AG04450 (cell line): ENCODE results near the gene SYNE2. TPM values are rescaled to one million over a fixed set of nuclear protein-coding genes. Genes with fewer than 3 reads are reported as not detected.

ENCODE experiments used
- CTCF ChIA-PET: fragments of 300-600, 350-600 bp; formaldehyde crosslinking; extraction: SDS; loops from one replicate; lab custom pipeline; 2022; ENCODE audit warnings: antibody characterized with exemption, inconsistent platforms; lab: Charles Lee
- POLR2A ChIA-PET: fragments of 350-600 bp; formaldehyde crosslinking; extraction: SDS; loops from one replicate; lab custom pipeline; 2021; ENCODE audit warnings: antibody characterized with exemption, inconsistent platforms; lab: Yijun Ruan, JAX
- DNase-seq: peaks from one replicate; pipeline ENCODE4 v3.0.0-alpha.2; 2011; ENCODE audit warnings: low read depth, low spot score
- H3K27ac ChIP-seq: one replicate; pipeline ENCODE4 v1.5.1; 2012; ENCODE audit warnings: low read depth, low read length, control low read depth
- H3K27me3 ChIP-seq: one replicate; pipeline ENCODE4 v1.6.0; 2012; ENCODE audit warnings: low read length; ENCODE audit not compliant: control insufficient read depth, insufficient read depth
- H3K4me3 ChIP-seq: 2 replicates; pipeline ENCODE4 v1.5.1; 2011; ENCODE audit warnings: mild to moderate bottlenecking, low read depth, low read length, control low read depth
- H3K9me3 ChIP-seq: 2 replicates; pipeline ENCODE4 v1.5.1; 2012; ENCODE audit warnings: low read length; ENCODE audit not compliant: control insufficient read depth, insufficient read depth
- CTCF ChIP-seq: IDR thresholded peaks from 2 replicates; pipeline ENCODE4 v1.5.1; 2011; ENCODE audit warnings: low read depth, low read length, control low read depth, inconsistent platforms
- polyA plus RNA-seq: library from polyadenylated mRNA; depleted of rRNA; stranded (reverse); fragments of >200 nt; gene quantifications from 2 replicates; pipeline ENCODE4 v1.2.3, GENCODE V29; 2011

Gene SYNE2
- polyA plus RNA-seq, 1 experiment: 6.1 TPM

- DNase-seq: no peak
- Histone ChIP-seq H3K27ac (no peak overlapping the region), H3K4me3 (no peak overlapping the region), H3K27me3 (no peaks in the 10 kb centered on the region), H3K9me3 (peaks cover 3% of the 10 kb centered on the region; the same call in 1 of the 2 replicates)
- ChIA-PET POLR2A (no interaction called here), CTCF (no interaction called here)
- TF ChIP-seq CTCF: no peak
Observed at GRCh38 chr14:64045091-64045490, 192.3 kb downstream of the SYNE2 start.

GRCh38 chr14:64049616-64050381 lies 197.0 kb downstream of the SYNE2 start:
- no peak for DNase-seq
- no peaks in the 10 kb centered on the region for H3K9me3 ChIP-seq
- H3K27ac ChIP-seq: no peak overlapping the region
- no peak overlapping the region for H3K4me3 ChIP-seq
- POLR2A ChIA-PET: no interaction called here
- TF ChIP-seq CTCF: no peak
- H3K27me3 ChIP-seq: no peaks in the 10 kb centered on the region
- CTCF ChIA-PET: interaction anchor here (1.5 to 1.6 kb wide), 2 partner anchors 10 to 245 kb away, joined by 5 to 8 read pairs; no protein-coding TSS in a partner anchor

GRCh38 chr14:64053694-64054669 lies 201.2 kb downstream of the SYNE2 start:
- CTCF ChIA-PET: interaction anchor here (1.4 to 2.0 kb wide), 2 partner anchors 15 to 250 kb away, joined by 6 read pairs; no protein-coding TSS in a partner anchor
- DNase-seq: no peak

GRCh38 chr14:64059454-64060198 lies 206.8 kb downstream of the SYNE2 start:
- H3K27ac ChIP-seq: no peak overlapping the region
- TF ChIP-seq CTCF: no peak
- no peaks in the 10 kb centered on the region for H3K27me3 ChIP-seq
- H3K4me3 ChIP-seq: no peak overlapping the region
- POLR2A ChIA-PET: no interaction called here
- no peaks in the 10 kb centered on the region for H3K9me3 ChIP-seq
- DNase-seq: no peak
- CTCF ChIA-PET: interaction anchor here (1.3 kb wide), 1 partner anchor 236 kb away, joined by 4 read pairs; no protein-coding TSS in a partner anchor

More at GRCh38 chr14:64053694-64054669, 201.2 kb downstream of the SYNE2 start:
- Histone ChIP-seq H3K4me3 (no peak overlapping the region), H3K27ac (no peak overlapping the region), H3K27me3 (no peaks in the 10 kb centered on the region), H3K9me3 (no peaks in the 10 kb centered on the region)
- TF ChIP-seq CTCF: no peak
- POLR2A ChIA-PET: no interaction called here
